ENCODE data around the gene SRP68.

The SRP68 gene

GRCh38 chr17:76018340-76018680 is 54.0 kb downstream of the SRP68 start:
- DNase-seq (ENCODE audit: low read depth, low spot score), result no peak

- DNase-seq (ENCODE audit: low read depth, low spot score), result no peak
Measured at GRCh38 chr17:76017481-76018339, 54.6 kb downstream of the SRP68 start.

DNA sequence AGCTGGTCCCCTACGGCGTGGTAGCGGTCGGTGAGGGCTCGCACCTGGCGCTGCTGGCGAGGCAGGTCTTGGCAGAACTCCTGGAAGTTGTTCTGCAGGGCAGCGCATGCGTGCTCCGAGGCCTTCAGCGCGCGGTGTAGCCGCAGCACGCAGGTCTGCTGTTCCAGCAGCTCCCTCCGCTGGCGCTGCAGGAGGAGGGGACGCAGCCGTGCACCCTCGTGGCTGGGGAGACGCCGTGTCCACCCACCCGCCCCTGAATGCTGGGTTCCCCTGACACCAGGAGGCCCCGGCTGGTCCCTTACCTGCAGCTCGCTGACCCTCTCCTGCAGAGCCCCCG is 57.4 kb downstream of the SRP68 start:
- no peak for DNase-seq (ENCODE audit: low read depth, low spot score)

GRCh38 chr17:76014100-76014924 is 58.0 kb downstream of the SRP68 start:
- DNase-seq (ENCODE audit: low read depth, low spot score), result peak; percentile 43

DNA sequence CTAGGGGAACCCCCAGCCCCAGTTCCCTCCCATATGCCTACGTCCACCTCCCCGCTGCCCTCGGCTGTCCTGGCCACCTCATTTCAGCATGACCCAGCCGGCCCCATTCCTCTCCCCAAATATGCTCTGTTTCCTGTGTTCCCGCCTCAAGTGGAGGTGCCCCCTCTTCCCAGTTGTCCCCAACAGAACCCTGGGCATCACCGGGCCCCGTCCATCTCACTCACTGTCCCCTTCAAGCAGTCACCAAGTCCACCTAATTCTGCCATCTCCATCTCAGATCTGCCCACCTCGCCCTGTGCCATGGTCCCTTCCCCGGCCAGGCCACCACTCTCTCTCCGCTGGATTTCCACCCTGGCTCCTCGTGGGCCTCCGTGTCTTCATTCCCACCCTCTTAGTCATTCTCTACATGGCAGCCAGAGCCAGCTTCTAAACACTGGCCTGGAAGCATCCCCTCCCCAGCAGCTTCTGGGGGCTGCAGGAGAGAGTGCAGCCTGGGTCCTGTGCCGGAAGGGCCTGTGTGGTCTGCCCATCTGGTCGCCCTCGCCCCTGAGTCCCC is 58.9 kb downstream of the SRP68 start:
- DNase-seq (ENCODE audit: low read depth, low spot score), result no peak

GRCh38 chr17:76011951-76012350 is 60.4 kb downstream of the SRP68 start:
- DNase-seq (ENCODE audit: low read depth, low spot score), result no peak

- DNase-seq (ENCODE audit: low read depth, low spot score), result no peak
Measured at GRCh38 chr17:76009969-76010661, 62.2 kb downstream of the SRP68 start.

- DNase-seq (ENCODE audit: low read depth, low spot score), result no peak
Measured at GRCh38 chr17:76009447-76009846, 62.9 kb downstream of the SRP68 start.

DNA sequence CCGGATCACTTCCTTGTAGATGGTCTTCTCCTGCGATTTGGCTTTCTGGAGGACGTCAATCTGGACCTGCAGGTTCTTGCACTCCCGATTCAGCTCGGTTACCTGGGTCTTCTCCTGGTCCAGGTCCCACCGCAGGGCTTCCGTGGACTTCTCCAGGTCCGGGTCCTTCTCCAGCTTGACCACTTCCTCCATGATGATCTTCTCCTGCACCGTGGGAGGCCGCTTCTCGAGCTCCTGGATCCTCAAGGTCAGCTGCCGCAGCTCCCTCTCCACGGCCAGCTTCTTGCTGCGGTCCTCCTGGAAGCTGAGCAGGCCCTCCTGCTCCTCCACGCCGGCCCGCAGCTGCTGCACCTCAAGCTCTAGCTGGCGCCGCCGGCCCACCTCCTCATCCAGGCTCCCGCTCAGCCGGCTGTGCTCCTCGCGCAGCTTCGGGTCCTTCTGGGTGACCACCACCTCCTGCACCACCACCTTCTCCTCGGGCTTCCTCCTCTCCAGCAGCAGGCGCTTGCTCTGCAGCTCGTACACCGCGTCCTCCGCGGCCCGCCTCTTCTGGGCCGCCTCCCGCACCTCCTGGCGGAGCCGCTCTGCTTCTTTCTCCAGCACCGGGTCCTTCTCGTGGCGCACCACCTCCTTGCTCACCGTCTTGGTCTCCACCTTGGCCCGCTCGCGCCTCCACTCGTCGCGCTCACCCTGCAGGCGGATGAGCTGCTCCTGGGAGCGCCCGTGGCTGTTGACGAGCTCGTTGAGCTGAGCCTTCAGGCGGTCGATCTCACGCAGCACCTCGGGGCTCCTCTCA is 63.5 kb downstream of the SRP68 start:
- DNase-seq (ENCODE audit: low read depth, low spot score), result no peak

GRCh38 chr17:76008208-76008607 is 64.1 kb downstream of the SRP68 start:
- DNase-seq (ENCODE audit: low read depth, low spot score), result no peak

GRCh38 chr17:76007850-76008165 is 64.5 kb downstream of the SRP68 start:
- no peak for DNase-seq (ENCODE audit: low read depth, low spot score)

DNA sequence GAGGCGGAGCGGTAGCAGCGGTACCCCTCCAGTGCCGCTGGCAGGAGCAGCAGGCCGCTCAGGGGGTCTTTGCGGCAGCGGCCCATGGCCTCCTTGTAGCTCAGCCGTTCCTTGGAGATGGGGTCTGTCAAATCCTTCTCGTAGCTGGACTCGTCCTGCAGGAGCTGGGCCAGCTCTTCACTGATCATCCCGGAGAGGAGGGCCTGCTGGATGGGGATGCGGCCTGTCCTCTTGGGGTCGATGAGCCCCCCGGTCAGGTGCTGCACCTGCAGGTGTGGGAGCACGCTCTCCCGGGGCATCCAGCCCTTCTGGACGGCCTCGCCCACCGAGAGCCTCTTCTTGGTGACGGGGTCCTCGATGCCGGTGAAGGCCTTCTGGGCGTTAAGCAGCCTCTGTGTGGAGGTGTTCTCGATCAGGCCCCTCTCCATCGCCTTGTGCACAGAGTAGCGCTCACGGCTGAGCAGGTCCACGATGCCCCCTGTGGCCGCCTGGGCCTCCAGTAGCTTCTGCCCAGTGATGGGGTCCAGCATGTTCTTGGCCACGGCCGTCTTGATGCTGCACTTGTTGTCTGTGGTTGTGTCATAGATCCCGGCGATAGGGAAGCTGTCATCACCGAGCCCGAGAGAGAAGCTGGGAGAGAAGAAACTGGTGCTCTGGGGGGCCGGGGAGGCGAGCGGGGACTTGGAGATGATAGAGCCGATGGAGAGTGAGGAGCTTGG is 65.0 kb downstream of the SRP68 start:
- no peak for DNase-seq (ENCODE audit: low read depth, low spot score)

DNA sequence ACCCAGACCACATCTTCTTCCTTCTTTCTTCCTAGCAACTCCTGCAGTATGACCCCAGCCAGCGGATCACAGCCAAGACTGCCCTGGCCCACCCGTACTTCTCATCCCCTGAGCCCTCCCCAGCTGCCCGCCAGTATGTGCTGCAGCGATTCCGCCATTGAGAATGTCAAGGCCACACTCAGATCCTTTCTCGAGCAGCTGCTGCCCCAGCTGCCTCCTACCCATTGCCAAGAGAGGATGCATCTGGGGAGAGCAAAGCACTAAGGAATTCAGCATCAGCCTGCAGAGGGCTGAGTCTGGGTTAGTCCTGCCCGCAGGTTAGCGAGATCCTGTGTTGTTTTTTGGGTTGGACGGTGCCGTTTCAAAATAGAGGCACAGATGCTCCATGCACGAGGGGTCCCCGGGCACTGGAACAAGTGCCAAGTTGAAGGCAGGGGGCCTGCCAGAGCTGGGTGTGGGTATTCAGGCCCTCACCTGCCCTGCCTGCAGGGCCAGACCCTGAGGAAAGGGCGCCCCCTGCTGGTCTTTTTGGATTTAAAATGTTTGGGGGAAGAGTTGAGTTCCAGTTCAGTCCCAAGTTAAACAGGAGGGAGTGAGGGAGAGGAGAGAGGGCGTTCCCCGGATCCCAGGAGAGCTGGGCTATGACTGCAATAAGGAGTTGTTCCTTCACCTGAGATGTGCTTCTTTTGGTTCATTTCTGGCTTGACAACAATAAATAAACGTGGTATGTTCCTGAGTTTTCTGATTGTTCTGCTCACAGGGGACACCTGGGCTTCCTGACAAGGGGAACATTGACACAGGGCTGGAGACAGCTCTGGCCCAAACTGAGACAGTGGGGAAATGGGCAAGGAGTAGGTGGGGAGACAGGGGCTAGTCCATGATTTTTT is 66.8 kb downstream of the SRP68 start:
- peak; percentile 51 for DNase-seq (ENCODE audit: low read depth, low spot score)

DNA sequence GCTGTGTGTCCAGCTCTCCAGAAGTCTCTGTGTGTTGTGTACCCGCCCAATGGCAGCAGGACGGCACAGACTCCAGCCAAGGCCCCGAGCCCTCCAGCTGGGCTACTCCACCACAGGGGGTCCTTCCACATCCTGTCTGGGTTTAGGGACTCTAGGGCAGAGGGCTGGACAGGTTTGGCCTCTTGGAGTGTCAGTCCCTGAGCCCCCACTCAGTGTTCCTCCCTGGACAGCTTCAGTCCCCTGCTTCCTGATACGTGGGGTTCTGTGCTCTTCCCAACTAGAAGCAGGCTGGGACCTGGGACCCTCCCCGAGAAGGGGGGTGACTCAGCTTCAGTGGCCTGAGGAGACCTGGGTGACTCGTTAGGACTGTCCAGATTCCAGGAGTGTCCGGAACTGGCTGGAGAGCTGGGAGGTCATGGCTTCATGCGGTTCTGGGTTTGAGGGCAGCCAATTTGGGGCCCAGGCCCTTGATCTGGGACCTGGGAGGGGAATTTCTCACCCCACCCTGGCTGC is 67.5 kb downstream of the SRP68 start:
- DNase-seq (ENCODE audit: low read depth, low spot score), result no peak

DNA sequence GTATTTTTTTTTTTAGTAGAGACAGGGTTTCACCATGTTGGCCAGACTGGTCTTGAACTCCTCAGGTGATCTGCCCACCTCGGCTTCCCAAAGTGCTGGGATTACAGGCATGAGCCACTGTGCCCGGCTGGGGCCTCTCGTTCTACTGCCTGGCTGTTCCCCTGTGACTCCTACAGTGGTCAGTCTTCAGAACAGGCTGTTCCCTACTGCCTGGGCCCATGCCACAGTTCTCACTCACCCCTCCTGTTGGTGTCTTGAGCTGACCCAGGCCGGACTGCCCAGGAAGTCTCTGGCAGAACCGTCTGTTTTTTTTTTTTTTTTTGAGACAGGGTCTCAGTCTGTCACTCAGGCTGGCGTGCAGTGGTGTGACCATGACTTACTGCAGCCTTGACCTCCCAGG is 68.4 kb downstream of the SRP68 start:
- no peak for DNase-seq (ENCODE audit: low read depth, low spot score)

- no peak for DNase-seq (ENCODE audit: low read depth, low spot score)
Measured at GRCh38 chr17:76002100-76002499, 70.2 kb downstream of the SRP68 start.

DNA sequence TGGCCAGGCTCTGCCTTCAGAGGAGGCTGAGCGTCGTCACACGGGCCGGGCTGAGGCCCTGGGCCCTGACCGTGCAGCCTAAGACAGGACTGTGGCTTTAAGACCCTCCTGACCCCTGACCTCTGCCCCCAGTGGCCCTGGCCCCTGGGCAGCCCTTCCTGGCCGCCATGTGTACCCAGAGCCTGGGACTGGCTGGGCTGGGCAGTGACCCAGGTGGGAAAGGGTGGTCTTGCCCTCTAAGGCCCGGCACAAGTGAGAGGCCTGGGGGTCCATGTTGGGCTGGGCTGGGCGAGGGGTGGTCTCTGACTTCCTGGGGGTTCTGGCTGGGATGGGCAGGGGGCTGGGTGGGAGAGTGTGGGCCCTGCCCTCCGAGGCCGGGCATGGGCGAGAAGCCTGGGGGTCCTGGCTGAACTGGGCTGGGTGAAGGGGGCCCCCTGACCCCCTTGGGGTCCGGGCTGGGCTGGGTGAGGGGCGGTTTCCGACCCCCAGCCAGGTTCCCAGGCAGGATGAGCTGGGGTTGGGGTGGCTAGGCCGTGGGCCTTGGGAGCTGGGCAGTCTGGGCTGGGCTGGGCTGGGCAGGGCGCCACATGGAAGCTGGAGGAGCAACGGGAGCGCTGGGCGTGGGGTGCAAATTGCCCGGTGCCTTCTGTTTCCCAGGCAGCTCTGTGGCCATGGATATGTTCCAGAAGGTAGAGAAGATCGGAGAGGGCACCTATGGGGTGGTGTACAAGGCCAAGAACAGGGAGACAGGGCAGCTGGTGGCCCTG is 71.4 kb downstream of the SRP68 start, which contains the start of gene CDK3:
CDK3 (plus strand) TSS at position 101 of the 767 bp plus-strand sequence; CDS start at position 672, 571 bp downstream.
- DNase-seq (ENCODE audit: low read depth, low spot score), result no peak

DNA sequence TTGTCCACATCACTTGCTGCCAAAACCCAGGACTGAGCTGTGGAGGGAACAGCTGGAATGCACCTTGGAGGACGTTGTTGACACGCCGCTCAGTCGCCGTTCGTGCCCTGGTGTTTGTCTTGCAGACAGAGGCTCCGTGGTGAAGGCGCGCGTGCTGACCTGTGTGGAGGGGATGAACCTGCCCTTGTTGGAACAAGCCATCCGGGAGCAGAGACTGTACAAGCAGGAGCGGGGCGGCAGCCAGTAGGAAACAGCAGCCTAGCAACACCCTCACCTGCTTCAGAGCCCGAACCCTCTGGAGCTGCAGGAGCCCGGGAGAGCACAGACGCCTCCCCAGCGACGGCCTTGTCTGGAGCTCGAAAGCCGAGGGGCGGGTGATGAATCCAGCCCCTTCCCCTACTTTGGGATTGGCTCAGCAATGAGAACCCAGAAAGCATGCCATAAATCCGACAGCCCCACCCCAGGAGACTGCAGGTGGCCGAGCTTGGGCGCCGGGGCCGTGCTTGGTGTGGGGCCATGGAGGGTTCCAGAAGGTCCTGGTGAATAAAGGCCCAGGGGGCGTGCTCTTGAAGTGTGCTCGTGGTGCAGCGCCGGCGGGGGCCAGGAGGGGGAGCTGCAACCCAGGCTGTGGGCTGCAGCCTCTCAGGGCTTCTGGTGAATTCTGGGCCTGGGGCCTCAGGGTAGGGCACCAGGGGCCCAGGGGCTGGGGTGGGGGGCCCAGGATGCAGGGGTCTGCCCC is 72.1 kb downstream of the SRP68 start:
- no peak for DNase-seq (ENCODE audit: low read depth, low spot score)
